Measurements from ENCODE around the gene LCE3B. TPM values are rescaled to one million over a fixed set of nuclear protein-coding genes. Genes with fewer than 3 reads are reported as not detected.

The LCE3B gene
- total RNA-seq, 1 donor from 2014 or later: not detected

DNA sequence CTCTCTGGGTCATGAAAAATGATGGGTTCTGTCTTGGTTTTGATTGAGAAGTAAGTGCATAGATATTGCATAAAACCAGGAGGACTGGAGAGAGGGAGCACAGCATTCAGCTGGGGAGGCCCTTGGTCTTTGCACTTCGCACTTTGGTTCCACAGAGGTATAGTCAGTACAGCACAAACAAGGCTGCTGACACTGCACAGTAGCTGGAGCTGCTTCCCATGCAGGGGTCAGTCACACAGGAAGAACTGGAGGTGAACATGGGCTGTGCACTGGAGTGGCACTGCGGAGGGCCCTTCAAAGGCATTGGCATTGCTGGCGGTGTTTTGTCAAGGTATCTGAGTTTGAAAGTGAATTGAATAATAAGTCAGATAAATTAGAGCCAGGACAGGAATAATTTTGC is 45.0 kb downstream of the LCE3B start:
- no peak for DNase-seq

DNA sequence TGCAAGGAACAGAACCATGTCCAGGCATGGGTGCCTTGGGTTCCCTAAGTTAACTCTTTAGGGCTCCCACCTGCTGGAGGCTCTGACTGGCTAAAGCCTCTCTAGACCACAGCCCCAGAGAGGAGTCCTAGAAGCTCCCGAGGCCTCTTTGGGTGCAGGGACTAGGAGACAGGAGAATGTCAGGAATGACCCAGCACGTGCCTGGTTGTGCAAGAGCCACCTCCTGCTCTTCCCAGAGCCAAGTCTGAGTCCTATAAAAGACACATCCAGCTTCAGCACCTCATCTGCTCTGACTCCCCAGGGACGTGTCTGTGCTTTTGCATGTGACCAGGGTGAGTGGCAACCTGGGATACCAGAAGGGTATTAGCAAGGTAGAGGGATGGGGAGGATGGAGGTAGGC is 49.5 kb downstream of the LCE3B start, which contains the start of gene LCE2D:
Gene LCE2D (plus strand): TSS at position 283 of the 400 bp plus-strand sequence. CDS start 726 bp downstream, outside the sequence.
- DNase-seq: no peak

Small RNA genes lying within 50 kb of the gene (small RNA-seq; reads per million reads assigned to genes)
- gene LCE3A (ENCODE audit: low replicate concordance) (not detected), gene LCE3B (ENCODE audit: low replicate concordance) (not detected)

Other genes starting within 250 kb of the LCE3B start
- gene CRNN, start 199.5 kb upstream of the LCE3B start, total RNA-seq: 26.0 TPM
- not detected for gene LCE5A, start 103.0 kb upstream of the LCE3B start, total RNA-seq
- gene CRCT1, start 99.3 kb upstream of the LCE3B start, total RNA-seq: 4.0 TPM
- not detected for gene LCE3E, start 47.0 kb upstream of the LCE3B start, total RNA-seq
- not detected for gene LCE3D, start 33.3 kb upstream of the LCE3B start, total RNA-seq
- not detected for gene LCE3C, start 13.6 kb upstream of the LCE3B start, total RNA-seq
- gene LCE3A, start 9.3 kb downstream of the LCE3B start, total RNA-seq: not detected
- gene LCE2D, start 49.6 kb downstream of the LCE3B start, total RNA-seq: not detected
- gene LCE2C, start 61.5 kb downstream of the LCE3B start, total RNA-seq: not detected
- not detected for gene LCE2B, start 72.3 kb downstream of the LCE3B start, total RNA-seq
- not detected for gene LCE2A, start 84.5 kb downstream of the LCE3B start, total RNA-seq
- gene LCE4A, start 94.3 kb downstream of the LCE3B start, total RNA-seq: not detected
- gene KPRP, start 144.2 kb downstream of the LCE3B start, total RNA-seq: 0.21 TPM
- gene LCE1F, start 161.3 kb downstream of the LCE3B start, total RNA-seq: not detected
- not detected for gene LCE1E, start 172.4 kb downstream of the LCE3B start, total RNA-seq
- not detected for gene LCE1D, start 182.9 kb downstream of the LCE3B start, total RNA-seq
- gene LCE1C, start 192.8 kb downstream of the LCE3B start, total RNA-seq: not detected
- gene LCE1B, start 198.2 kb downstream of the LCE3B start, total RNA-seq: not detected
- gene LCE1A, start 213.7 kb downstream of the LCE3B start, total RNA-seq: not detected
- gene LCE6A, start 229.0 kb downstream of the LCE3B start, total RNA-seq: not detected
- not detected for gene LCE7A, start 246.2 kb downstream of the LCE3B start, total RNA-seq

Measured in tongue (tissue), 3 donors.